ENCODE results near the gene PRICKLE2. TPM values are rescaled to one million over a fixed set of nuclear protein-coding genes. Genes with fewer than 3 reads are reported as not detected.

The PRICKLE2 gene
- total RNA-seq, 1 experiment from 2014 or later: 3.2 TPM

- WGBS (ENCODE audit: extremely low coverage, insufficient read length, low lambda C conversion rate): no CpG with 5 or more reads among the region's 2 CpGs
- H3K9ac ChIP-seq (ENCODE audit: extremely low read depth, insufficient read length, low read length): no peak overlapping the region
- peaks cover 1 to 10% (median 2%) of the 10 kb centered on the region in 3 experiments; a peak in 4 of 7 replicates for H3K36me3 Mint-ChIP-seq (ENCODE audit: insufficient read depth in 1 of 3, low read depth in 3 of 3)
- no peak overlapping the region for H4K5ac ChIP-seq (ENCODE audit: insufficient read length, low read depth, low read length)
- H3K14ac ChIP-seq (ENCODE audit: insufficient read depth, low read length): no peak overlapping the region
- no peak overlapping the region for H3K27ac ChIP-seq (ENCODE audit: insufficient read length, low read depth, low read length)
- no peak overlapping the region for H3K23ac ChIP-seq (ENCODE audit: insufficient read length, low read depth, low read length)
- H3K23me2 ChIP-seq (ENCODE audit: insufficient read length, low read depth, low read length, poor library complexity, severe bottlenecking): no peaks in the 10 kb centered on the region
- no peak overlapping the region for H2BK120ac ChIP-seq (ENCODE audit: low read depth, low read length, poor library complexity, severe bottlenecking)
- no peak overlapping the region for H3K56ac ChIP-seq (ENCODE audit: insufficient read length, low read depth, low read length)
- no peak for TF ChIP-seq CTCF (conservative IDR thresholded peaks at IDR 0.05)
- H3K4me1 Mint-ChIP-seq: peaks cover 35 to 39% of the 10 kb centered on the region in 2 experiments
- no peak overlapping the region for H4K91ac ChIP-seq (ENCODE audit: insufficient read length, low read depth, low read length)
- H2BK20ac ChIP-seq (ENCODE audit: low read depth, low read length, poor library complexity, severe bottlenecking): no peak overlapping the region
- no peaks in the 10 kb centered on the region for H3K9me3 ChIP-seq (ENCODE audit: control insufficient read depth, low read depth, low read length)
- no peak overlapping the region for H3T11ph ChIP-seq (ENCODE audit: low read length)
- no peak overlapping the region for H4K8ac ChIP-seq (replicated peaks; ENCODE audit: insufficient read length, low read depth, low read length)
- H2BK15ac ChIP-seq (ENCODE audit: low read depth, low read length): no peak overlapping the region
- H3K4me3 Mint-ChIP-seq: no peak overlapping the region
- no peaks in the 10 kb centered on the region for H3K79me2 ChIP-seq (ENCODE audit: insufficient read depth, low read length)
- H3K79me1 ChIP-seq (ENCODE audit: insufficient read depth, low read depth, low read length, poor library complexity, severe bottlenecking): no peaks in the 10 kb centered on the region
- no peaks in the 10 kb centered on the region; the same call in 1 of the 2 replicates for H3K27me3 Mint-ChIP-seq (ENCODE audit: low read depth)
- no peak overlapping the region for H2AFZ ChIP-seq (ENCODE audit: low read length)
- H3K18ac ChIP-seq (ENCODE audit: insufficient read length, low read depth, low read length): no peak overlapping the region
- no peaks in the 10 kb centered on the region; the same call in 1 of the 2 replicates for H3K4me1 ChIP-seq (ENCODE audit: insufficient read depth, low read length)
- H2AK5ac ChIP-seq (ENCODE audit: insufficient read length, low read length): no peak overlapping the region
- H3K9me3 Mint-ChIP-seq: no peaks in the 10 kb centered on the region
- H3K27ac Mint-ChIP-seq: no peak overlapping the region
- no peak overlapping the region for H3K4ac ChIP-seq (ENCODE audit: low read depth, low read length)
- no peak overlapping the region for H3K4me2 ChIP-seq (ENCODE audit: insufficient read depth, insufficient read length, low read length)
- H2BK5ac ChIP-seq (ENCODE audit: insufficient read length, low read length): no peak overlapping the region
- no peak overlapping the region for H2BK12ac ChIP-seq (ENCODE audit: insufficient read length, low read depth, low read length)
- no peaks in the 10 kb centered on the region for H3K27me3 ChIP-seq (ENCODE audit: insufficient read depth, low read length)
- no peaks in the 10 kb centered on the region for H4K20me1 ChIP-seq (ENCODE audit: control insufficient read depth, insufficient read depth, insufficient read length)
- no peak for DNase-seq
These were observed 122.1 kb downstream of the PRICKLE2 start for GRCh38 chr3:64103131-64103530.
